ENCODE results near the gene FCN1. TPM values are rescaled to one million over a fixed set of nuclear protein-coding genes. Genes with fewer than 3 reads are reported as not detected.
A peak's percentile ranks its signal among the peaks of the same experiment; 100 is the strongest.

FCN1 gene
- total RNA-seq, result 1 to 10 TPM in 2 of 3 donors, under 1 TPM in 1; 0.44 to 5.1 (median 2.9) TPM

- no peaks in the 10 kb centered on the region for H3K36me3 ChIP-seq
- no peaks in the 10 kb centered on the region for H3K4me1 ChIP-seq
- DNase-seq (ENCODE audit: low spot score in 2 of 2), result no peak
- H3K27me3 ChIP-seq, result peaks cover 0 to 7% of the 10 kb centered on the region in 2 donors
- TF ChIP-seq POLR2AphosphoS5 (IDR thresholded peaks at IDR 0.05), result no peak
- no peak for TF ChIP-seq CTCF (IDR thresholded peaks at IDR 0.05)
- TF ChIP-seq POLR2A (IDR thresholded peaks at IDR 0.05), result no peak
- no peak within 1 kb of the TSS for H3K27ac ChIP-seq
- intact Hi-C loops (cut with DNase I; ENCODE audit: low total_unique reads), result no loop called here
- no peak within 1 kb of the TSS for H3K4me3 ChIP-seq
- peaks cover 8 to 12% of the 10 kb centered on the region in 2 donors for H3K9me3 ChIP-seq
These were observed at the start of gene FCN1 for GRCh38 chr9:134917431-134918373. TSS of gene FCN1 (minus strand) at chr9:134917912. CDS start at chr9:134917871, 41 bp downstream.

GRCh38 chr9:134966697-134967546 lies 49.2 kb upstream of the FCN1 start:
- intact Hi-C loops (cut with DNase I; ENCODE audit: low total_unique reads), result no loop called here

GRCh38 chr9:134966270-134966669 lies 48.6 kb upstream of the FCN1 start:
- peak in 1 of 2 donors; percentile 47 for DNase-seq (ENCODE audit: low spot score in 2 of 2)
- Histone ChIP-seq H3K36me3 (no peaks in the 10 kb centered on the region), H3K27me3 (peaks cover 0 to 35% of the 10 kb centered on the region in 2 donors), H3K4me3 (no peak overlapping the region), H3K27ac (no peak overlapping the region), H3K4me1 (no peaks in the 10 kb centered on the region), H3K9me3 (no peaks in the 10 kb centered on the region)
- intact Hi-C loops (cut with DNase I; ENCODE audit: low total_unique reads), result no loop called here
- TF ChIP-seq CTCF (IDR thresholded peaks at IDR 0.05), result no peak
- TF ChIP-seq POLR2AphosphoS5 (IDR thresholded peaks at IDR 0.05), result no peak
- no peak for TF ChIP-seq POLR2A (IDR thresholded peaks at IDR 0.05)

More at GRCh38 chr9:134966697-134967546, 49.2 kb upstream of the FCN1 start:
- Histone ChIP-seq H3K27ac (no peak overlapping the region), H3K4me3 (no peak overlapping the region), H3K36me3 (no peaks in the 10 kb centered on the region), H3K9me3 (no peaks in the 10 kb centered on the region), H3K4me1 (no peaks in the 10 kb centered on the region), H3K27me3 (peaks cover 0 to 30% of the 10 kb centered on the region in 2 donors)
- TF ChIP-seq POLR2A (IDR thresholded peaks at IDR 0.05) (no peak), POLR2AphosphoS5 (IDR thresholded peaks at IDR 0.05) (no peak), CTCF (IDR thresholded peaks at IDR 0.05) (no peak)
- peak in 1 of 2 donors; percentile 40 for DNase-seq (ENCODE audit: low spot score in 2 of 2)

GRCh38 chr9:134965851-134966250 lies 48.1 kb upstream of the FCN1 start:
- DNase-seq (ENCODE audit: low spot score in 2 of 2), result peak in 1 of 2 donors; percentile 19
- no peak overlapping the region for H3K27ac ChIP-seq
- H3K4me1 ChIP-seq, result no peaks in the 10 kb centered on the region
- peaks cover 0 to 37% of the 10 kb centered on the region in 2 donors for H3K27me3 ChIP-seq
- H3K36me3 ChIP-seq, result no peaks in the 10 kb centered on the region
- TF ChIP-seq POLR2A (IDR thresholded peaks at IDR 0.05), result no peak
- TF ChIP-seq POLR2AphosphoS5 (IDR thresholded peaks at IDR 0.05), result no peak
- no peak for TF ChIP-seq CTCF (IDR thresholded peaks at IDR 0.05)
- no peaks in the 10 kb centered on the region for H3K9me3 ChIP-seq
- intact Hi-C loops (cut with DNase I; ENCODE audit: low total_unique reads), result no loop called here
- H3K4me3 ChIP-seq, result no peak overlapping the region

Measured in breast epithelium (tissue), 4 donors.